ENCODE results near the gene CORO2A. TPM values are rescaled to one million over a fixed set of nuclear protein-coding genes. Genes with fewer than 3 reads are reported as not detected.

CORO2A gene
- total and polyA plus RNA-seq, 2 of the 13 experiments (the other 11 are each of a cell fraction or from before 2014, with no cell fraction given): 14.4 to 15.3 TPM

DNA sequence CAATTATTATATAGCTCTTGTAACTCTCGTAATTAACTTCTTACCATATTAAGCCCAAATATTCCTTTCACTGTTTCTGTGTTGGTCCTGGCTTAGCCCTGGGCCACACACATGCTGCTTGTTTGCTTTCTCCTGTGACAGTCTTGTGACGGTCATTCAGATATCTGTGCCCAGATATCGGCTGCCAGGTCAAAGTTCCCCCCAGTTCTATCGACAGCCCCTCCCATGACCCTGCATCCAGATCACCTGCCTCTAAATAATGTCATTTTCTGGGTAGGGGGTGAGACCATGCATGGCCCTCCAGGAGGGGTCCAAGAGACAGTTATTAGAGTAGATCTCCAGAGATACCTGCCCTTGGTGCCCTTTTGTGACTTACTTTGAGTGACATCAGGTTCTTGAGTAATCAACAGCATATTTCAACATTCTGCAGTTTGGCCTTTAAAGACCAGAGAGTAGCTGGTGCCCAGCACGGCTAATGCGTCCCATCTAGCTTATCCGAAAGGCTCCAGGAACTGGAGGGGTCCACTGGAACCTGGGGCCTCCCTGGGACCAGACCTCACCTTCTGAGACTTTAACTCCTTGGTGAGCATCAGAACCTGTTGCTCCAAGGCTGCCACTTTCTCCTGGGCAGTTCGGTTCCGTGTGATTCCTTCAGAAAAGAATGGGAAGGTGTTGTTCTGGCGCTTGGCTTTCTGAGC lies 36.1 kb upstream of the CORO2A start (continued):
- TF ChIP-seq, protein P1, sequence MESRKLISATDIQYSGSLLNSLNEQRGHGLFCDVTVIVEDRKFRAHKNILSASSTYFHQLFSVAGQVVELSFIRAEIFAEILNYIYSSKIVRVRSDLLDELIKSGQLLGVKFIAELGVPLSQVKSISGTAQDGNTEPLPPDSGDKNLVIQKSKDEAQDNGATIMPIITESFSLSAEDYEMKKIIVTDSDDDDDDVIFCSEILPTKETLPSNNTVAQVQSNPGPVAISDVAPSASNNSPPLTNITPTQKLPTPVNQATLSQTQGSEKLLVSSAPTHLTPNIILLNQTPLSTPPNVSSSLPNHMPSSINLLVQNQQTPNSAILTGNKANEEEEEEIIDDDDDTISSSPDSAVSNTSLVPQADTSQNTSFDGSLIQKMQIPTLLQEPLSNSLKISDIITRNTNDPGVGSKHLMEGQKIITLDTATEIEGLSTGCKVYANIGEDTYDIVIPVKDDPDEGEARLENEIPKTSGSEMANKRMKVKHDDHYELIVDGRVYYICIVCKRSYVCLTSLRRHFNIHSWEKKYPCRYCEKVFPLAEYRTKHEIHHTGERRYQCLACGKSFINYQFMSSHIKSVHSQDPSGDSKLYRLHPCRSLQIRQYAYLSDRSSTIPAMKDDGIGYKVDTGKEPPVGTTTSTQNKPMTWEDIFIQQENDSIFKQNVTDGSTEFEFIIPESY (CRISPR knock-in tag; IDR thresholded peaks at IDR 0.05): no peak
- no peak for TF ChIP-seq MLXIP (CRISPR knock-in tag; IDR thresholded peaks at IDR 0.05; ENCODE audit: borderline replicate concordance)
- no peak for TF ChIP-seq ZNF556 (CRISPR knock-in tag; IDR thresholded peaks at IDR 0.05; ENCODE audit: borderline replicate concordance)
- TF ChIP-seq, protein P2, sequence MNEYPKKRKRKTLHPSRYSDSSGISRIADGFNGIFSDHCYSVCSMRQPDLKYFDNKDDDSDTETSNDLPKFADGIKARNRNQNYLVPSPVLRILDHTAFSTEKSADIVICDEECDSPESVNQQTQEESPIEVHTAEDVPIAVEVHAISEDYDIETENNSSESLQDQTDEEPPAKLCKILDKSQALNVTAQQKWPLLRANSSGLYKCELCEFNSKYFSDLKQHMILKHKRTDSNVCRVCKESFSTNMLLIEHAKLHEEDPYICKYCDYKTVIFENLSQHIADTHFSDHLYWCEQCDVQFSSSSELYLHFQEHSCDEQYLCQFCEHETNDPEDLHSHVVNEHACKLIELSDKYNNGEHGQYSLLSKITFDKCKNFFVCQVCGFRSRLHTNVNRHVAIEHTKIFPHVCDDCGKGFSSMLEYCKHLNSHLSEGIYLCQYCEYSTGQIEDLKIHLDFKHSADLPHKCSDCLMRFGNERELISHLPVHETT (CRISPR knock-in tag; conservative IDR thresholded peaks at IDR 0.05): no peak
- peak; percentile 72; the same call in 1 of the 2 replicates for TF ChIP-seq ZFP90 (CRISPR knock-in tag; IDR thresholded peaks at IDR 0.05; ENCODE audit: borderline replicate concordance)
- TF ChIP-seq HHEX (CRISPR knock-in tag; IDR thresholded peaks at IDR 0.05): no peak
- TF ChIP-seq CEBPG (CRISPR knock-in tag; IDR thresholded peaks at IDR 0.05): peak; percentile 85
- TF ChIP-seq SAP130 (CRISPR knock-in tag; IDR thresholded peaks at IDR 0.05; ENCODE audit: low read depth): peak; percentile 45
- no peak for TF ChIP-seq ZNF329 (CRISPR knock-in tag; IDR thresholded peaks at IDR 0.05; ENCODE audit: low read depth)
- TF ChIP-seq MTF2 (CRISPR knock-in tag; IDR thresholded peaks at IDR 0.05; ENCODE audit: borderline replicate concordance): no peak
- TF ChIP-seq ZNF343 (CRISPR knock-in tag; IDR thresholded peaks at IDR 0.05): no peak
- no peak for TF ChIP-seq ZBTB44 (CRISPR knock-in tag; IDR thresholded peaks at IDR 0.05)
- TF ChIP-seq GPN1 (CRISPR knock-in tag; IDR thresholded peaks at IDR 0.05; ENCODE audit: borderline replicate concordance): no peak
- no peak for TF ChIP-seq TP53 (CRISPR knock-in tag; conservative IDR thresholded peaks at IDR 0.05)
- no peak for TF ChIP-seq NFE2L1 (CRISPR knock-in tag; IDR thresholded peaks at IDR 0.05; ENCODE audit: borderline replicate concordance)
- no peak for TF ChIP-seq ZUFSP (CRISPR knock-in tag; IDR thresholded peaks at IDR 0.05; ENCODE audit: borderline replicate concordance)
- TF ChIP-seq ZSCAN5A (CRISPR knock-in tag; IDR thresholded peaks at IDR 0.05; ENCODE audit: borderline replicate concordance): no peak
- no peak for TF ChIP-seq BHLHE40 (IDR thresholded peaks at IDR 0.05; ENCODE audit: low read length)

All from HepG2 (cell line).